B cell (primary cell): Measurements from ENCODE around the gene RAX2. TPM values are rescaled to one million over a fixed set of nuclear protein-coding genes. Genes with fewer than 3 reads are reported as not detected.

Source experiments
- ATAC-seq: fragments of 200-7000 bp; cut with Tn5 transposase; one replicate; pipeline ENCODE4 v1.10.0; 2021; ENCODE audit warnings: low read depth, mild to moderate bottlenecking, moderate number of reproducible peaks, moderate library complexity
- CTCF ChIA-PET: fragments of 350-600 bp; sonication (Branson Sonifier 250); formaldehyde crosslinking; loops from one replicate; lab custom pipeline; 2021; ENCODE audit warnings: antibody characterized with exemption, inconsistent platforms; lab: Charles Lee
- POLR2A ChIA-PET: fragments of 350-600 bp; sonication (Branson Sonifier 250); formaldehyde crosslinking; loops from one replicate; lab custom pipeline; 2021; ENCODE audit warnings: antibody characterized with exemption; lab: Charles Lee
- DNase-seq: peaks from one replicate; pipeline ENCODE4 v3.0.0; 2013
- H2AFZ ChIP-seq: 2 replicates; pipeline ENCODE4 v1.6.1; 2012; ENCODE audit warnings: mild to moderate bottlenecking, low read depth, low read length; ENCODE audit not compliant: insufficient read depth, poor library complexity, severe bottlenecking
- H3K27ac ChIP-seq, 2 donors: 1 replicate in 1 of 2; 2 replicates in 1 of 2; pipeline ENCODE4 v1.5.1; 2012 to 2013; ENCODE audit warnings: low read length in 2 of 2, mild to moderate bottlenecking in 2 of 2, moderate library complexity in 1 of 2
- H3K27me3 ChIP-seq, 4 experiments: fragments of 200-600 bp in 1 of 4; sonication (generic) in 1 of 4; replicated peaks in 1 of 4; 1 replicate in 2 of 4; 2 replicates in 2 of 4; pipeline versions ENCODE4 v1.6.1 to v1.7.0; 2013 to 2016; ENCODE audit warnings: low read length in 3 of 4, mild to moderate bottlenecking in 2 of 4, mixed read lengths in 1 of 4, moderate library complexity in 1 of 4; ENCODE audit not compliant: insufficient read depth in 4 of 4, control insufficient read depth in 3 of 4; ENCODE audit errors: control extremely low read depth in 1 of 4
- H3K36me3 ChIP-seq, 2 experiments: replicated peaks in 1 of 2; 1 replicate in 1 of 2; 2 replicates in 1 of 2; pipeline versions ENCODE4 v1.6.1 to v1.7.1; 2013; ENCODE audit warnings: low read length in 1 of 2; ENCODE audit not compliant: insufficient read depth in 2 of 2, control insufficient read depth in 1 of 2; ENCODE audit errors: control extremely low read depth in 1 of 2, extremely low read depth in 1 of 2
- H3K4me1 ChIP-seq, 2 donors: fragments of 200-600 bp in 1 of 2; sonication (generic) in 1 of 2; 1 replicate in 1 of 2; 2 replicates in 1 of 2; pipeline versions ENCODE4 v1.5.1 to v1.6.1; 2013 to 2017; ENCODE audit warnings: low read length in 2 of 2; ENCODE audit not compliant: control insufficient read depth in 2 of 2, insufficient read depth in 2 of 2
- H3K4me2 ChIP-seq: replicated peaks from 2 replicates; pipeline ENCODE3; 2012; ENCODE audit warnings: mild to moderate bottlenecking, low read depth, low read length; ENCODE audit not compliant: poor library complexity, severe bottlenecking
- H3K4me3 ChIP-seq, 5 experiments: fragments of 200-600 bp in 1 of 5; sonication (generic) in 1 of 5; 1 replicate in 3 of 5; 2 replicates in 2 of 5; pipeline versions ENCODE4 v1.5.1 to v1.7.0; 2011 to 2016; ENCODE audit warnings: low read length in 4 of 5, mild to moderate bottlenecking in 4 of 5, low read depth in 2 of 5, control low read depth in 1 of 5, moderate library complexity in 1 of 5; ENCODE audit not compliant: insufficient read depth in 1 of 5; ENCODE audit errors: control extremely low read depth in 1 of 5, extremely low read depth in 1 of 5
- H3K79me2 ChIP-seq: fragments of 200-600 bp; sonication (generic); one replicate; pipeline ENCODE4 v1.6.0; 2016; ENCODE audit warnings: low read length; ENCODE audit not compliant: control insufficient read depth, insufficient read depth
- H3K9ac ChIP-seq: fragments of 200-600 bp; sonication (generic); 2 replicates; pipeline ENCODE4 v1.6.1; 2017; ENCODE audit warnings: mild to moderate bottlenecking, low read length, moderate library complexity
- H3K9me3 ChIP-seq, 3 donors: one replicate each; pipeline versions ENCODE4 v1.6.1 to v1.7.1; 2013; ENCODE audit warnings: low read length in 2 of 3; ENCODE audit not compliant: control insufficient read depth in 2 of 3, insufficient read depth in 1 of 3; ENCODE audit errors: control extremely low read depth in 1 of 3
- H4K20me1 ChIP-seq: 2 replicates; pipeline ENCODE4 v1.6.0; 2012; ENCODE audit warnings: mild to moderate bottlenecking, low read length; ENCODE audit not compliant: insufficient read depth, control insufficient read depth, poor library complexity, severe bottlenecking
- H3K27ac Mint-ChIP-seq: one replicate; pipeline ENCODE4 v1.8.0; 2021; ENCODE audit warnings: mixed read lengths
- H3K27me3 Mint-ChIP-seq: one replicate; pipeline ENCODE4 v1.8.0; 2021; ENCODE audit warnings: mixed read lengths
- H3K4me1 Mint-ChIP-seq: one replicate; pipeline ENCODE4 v1.8.0; 2021; ENCODE audit warnings: mixed read lengths
- H3K4me3 Mint-ChIP-seq: one replicate; pipeline ENCODE4 v1.8.0; 2021; ENCODE audit warnings: mixed read lengths
- H3K9me3 Mint-ChIP-seq: one replicate; pipeline ENCODE4 v1.8.0; 2022; ENCODE audit warnings: mixed read lengths; ENCODE audit not compliant: insufficient read depth
- EZH2 ChIP-seq: IDR thresholded peaks from 2 replicates; pipeline ENCODE4 v1.6.1; 2012; ENCODE audit warnings: borderline replicate concordance, low read depth, mild to moderate bottlenecking, moderate library complexity, low read length; ENCODE audit not compliant: insufficient read depth, poor library complexity, severe bottlenecking
- WGBS: methylation state at CpG from one replicate; pipeline ENCODE4 v1.1.5; 2013; ENCODE audit warnings: missing lambda C conversion rate; ENCODE audit not compliant: insufficient coverage; 5-methylcytosine and 5-hydroxymethylcytosine counted together
- intact Hi-C: fragments of 100-400 bp; cut with micrococcal nuclease; formaldehyde crosslinking; loops from one replicate; pipeline ENCODE4 v1.10.0; 2022
- polyA plus RNA-seq: library from polyadenylated mRNA; depleted of rRNA; stranded (reverse); fragments of >200 nt; gene quantifications from 2 replicates; pipeline ENCODE4 v1.2.3, GENCODE V29; 2012
- total RNA-seq, 2 donors: library from RNA; stranded (reverse); fragments of 120-200 nt in 1 of 2; gene quantifications; 1 replicate in 1 of 2; 2 replicates in 1 of 2; pipeline versions ENCODE4 v1.2.3 to v1.2.4, GENCODE V29; 2013 to 2022
- TF ChIP-seq, protein P1 (sequence below): fragments of 200-600 bp; IDR thresholded peaks from one replicate; pipeline ENCODE4 v1.8.0; 2022; ENCODE audit warnings: antibody characterized with exemption, mild to moderate bottlenecking

RAX2 gene
- total and polyA plus RNA-seq, 2 donors (not counting 1 experiment from before 2014, with no cell fraction given), result not detected

DNA sequence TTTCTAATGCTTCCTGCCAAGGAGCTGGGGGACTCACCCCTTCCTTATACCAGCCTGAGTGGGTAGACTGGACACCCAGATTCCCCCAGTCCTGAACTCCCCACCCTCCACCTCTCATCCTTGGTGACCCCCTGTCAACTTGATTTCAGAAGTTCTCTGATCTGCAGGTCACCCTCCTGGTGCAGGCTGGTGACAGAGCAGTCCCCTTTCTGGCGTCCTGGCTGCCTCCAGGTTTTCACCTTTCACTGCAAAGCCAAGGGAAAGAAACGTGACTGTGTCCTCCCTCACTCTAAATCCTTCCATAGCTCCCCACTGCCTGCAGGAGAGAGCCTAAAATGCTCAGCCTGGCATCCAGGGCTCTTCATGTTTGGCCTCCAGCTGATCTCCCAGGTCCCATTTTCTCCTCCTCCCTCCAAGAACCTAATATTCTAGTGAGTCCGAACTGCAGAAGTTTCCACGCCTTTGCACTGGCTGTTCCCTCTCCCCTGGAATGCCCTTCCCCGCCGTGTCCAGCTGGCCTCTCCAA lies 18.2 kb upstream of the RAX2 start:
- POLR2A ChIA-PET, result no interaction called here
- DNase-seq, result no peak
- Histone ChIP-seq H3K79me2 (no peaks in the 10 kb centered on the region), H3K9ac (no peak overlapping the region), H2AFZ (no peak overlapping the region), H3K4me3 (no peak overlapping the region), H3K27ac (no peak overlapping the region), H3K4me2 (no peak overlapping the region), H3K4me1 (peaks cover 3 to 4% of the 10 kb centered on the region in 2 donors), H3K9me3 (peaks cover 0 to 17% (median 6%) of the 10 kb centered on the region in 3 donors), H4K20me1 (no peaks in the 10 kb centered on the region), H3K36me3 (no peaks in the 10 kb centered on the region), H3K27me3 (peaks cover 0 to 3% (median 0%) of the 10 kb centered on the region in 4 experiments)
- WGBS, result 86% methylated on average over 6 of the region's 6 CpGs
- no peaks in the 10 kb centered on the region for H3K9me3 Mint-ChIP-seq
- H3K27me3 Mint-ChIP-seq, result peaks cover 3% of the 10 kb centered on the region
- H3K27ac Mint-ChIP-seq, result no peak overlapping the region
- CTCF ChIA-PET, result interaction anchor here (0.7 to 1.5 kb wide), 3 partner anchors 28 to 1607 kb away, joined by 3 to 4 read pairs (median 3); no protein-coding TSS in a partner anchor
- intact Hi-C loops, result no loop called here
- ATAC-seq, result no peak
- H3K4me1 Mint-ChIP-seq, result peaks cover 11% of the 10 kb centered on the region
- no peak overlapping the region for H3K4me3 Mint-ChIP-seq
- TF ChIP-seq, protein P1, sequence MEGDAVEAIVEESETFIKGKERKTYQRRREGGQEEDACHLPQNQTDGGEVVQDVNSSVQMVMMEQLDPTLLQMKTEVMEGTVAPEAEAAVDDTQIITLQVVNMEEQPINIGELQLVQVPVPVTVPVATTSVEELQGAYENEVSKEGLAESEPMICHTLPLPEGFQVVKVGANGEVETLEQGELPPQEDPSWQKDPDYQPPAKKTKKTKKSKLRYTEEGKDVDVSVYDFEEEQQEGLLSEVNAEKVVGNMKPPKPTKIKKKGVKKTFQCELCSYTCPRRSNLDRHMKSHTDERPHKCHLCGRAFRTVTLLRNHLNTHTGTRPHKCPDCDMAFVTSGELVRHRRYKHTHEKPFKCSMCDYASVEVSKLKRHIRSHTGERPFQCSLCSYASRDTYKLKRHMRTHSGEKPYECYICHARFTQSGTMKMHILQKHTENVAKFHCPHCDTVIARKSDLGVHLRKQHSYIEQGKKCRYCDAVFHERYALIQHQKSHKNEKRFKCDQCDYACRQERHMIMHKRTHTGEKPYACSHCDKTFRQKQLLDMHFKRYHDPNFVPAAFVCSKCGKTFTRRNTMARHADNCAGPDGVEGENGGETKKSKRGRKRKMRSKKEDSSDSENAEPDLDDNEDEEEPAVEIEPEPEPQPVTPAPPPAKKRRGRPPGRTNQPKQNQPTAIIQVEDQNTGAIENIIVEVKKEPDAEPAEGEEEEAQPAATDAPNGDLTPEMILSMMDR, result no peak
- TF ChIP-seq EZH2, result no peak

DNA sequence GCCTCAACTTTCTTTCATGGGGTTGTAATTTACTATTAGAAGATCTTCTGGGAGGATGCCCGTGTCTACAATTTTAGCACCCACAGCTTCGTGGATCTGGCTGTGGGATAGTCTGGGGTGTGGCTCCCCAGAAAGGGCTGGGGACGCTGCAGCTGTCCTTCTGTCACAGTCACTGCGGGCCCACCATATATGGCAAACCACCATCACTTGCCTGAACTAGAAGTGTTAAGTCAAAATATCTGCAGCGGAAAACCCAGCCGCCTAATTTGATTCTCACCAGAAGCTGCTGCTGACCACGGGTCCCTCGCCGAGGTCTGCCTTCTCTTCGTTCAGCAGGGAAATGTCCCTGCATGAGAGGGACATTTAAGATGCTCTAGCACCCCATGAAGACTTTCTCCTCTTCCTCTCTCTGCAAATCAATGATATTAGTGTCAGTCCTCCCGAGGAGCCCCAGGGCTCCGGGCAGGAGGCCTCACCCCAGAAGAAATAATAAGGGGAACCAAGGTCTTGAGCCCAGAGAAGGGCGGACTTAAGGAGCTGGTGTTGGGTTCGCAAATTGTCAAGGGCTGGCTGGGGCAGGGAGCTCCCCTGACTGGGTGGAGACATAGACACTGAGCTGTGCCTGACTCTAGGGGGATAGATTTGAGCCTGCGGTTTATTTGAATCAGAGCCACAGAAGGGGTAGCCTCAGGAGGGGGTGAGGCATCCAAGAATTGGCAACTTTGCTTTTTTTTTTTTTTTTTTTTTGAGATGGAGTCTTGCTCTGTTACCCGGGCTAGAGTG lies 17.2 kb upstream of the RAX2 start:
- DNase-seq (no peak), ATAC-seq (no peak)
- no peak overlapping the region for H3K27ac ChIP-seq
- H4K20me1 ChIP-seq, result no peaks in the 10 kb centered on the region
- Mint-ChIP-seq H3K4me1 (peaks cover 17% of the 10 kb centered on the region), H3K9me3 (no peaks in the 10 kb centered on the region), H3K27ac (no peak overlapping the region), H3K4me3 (no peak overlapping the region), H3K27me3 (peaks cover 3% of the 10 kb centered on the region)
- peaks cover 11 to 13% of the 10 kb centered on the region in 2 donors for H3K4me1 ChIP-seq
- H3K36me3 ChIP-seq, result no peaks in the 10 kb centered on the region
- no peaks in the 10 kb centered on the region for H3K79me2 ChIP-seq
- H3K9me3 ChIP-seq, result peaks cover 0 to 17% (median 6%) of the 10 kb centered on the region in 3 donors
- no peak overlapping the region for H2AFZ ChIP-seq
- TF ChIP-seq EZH2, result no peak
- TF ChIP-seq, protein P1, result no peak
- no peak overlapping the region for H3K9ac ChIP-seq
- POLR2A ChIA-PET, result no interaction called here
- intact Hi-C loops, result no loop called here
- H3K4me3 ChIP-seq, result no peak overlapping the region
- H3K4me2 ChIP-seq, result no peak overlapping the region
- peaks cover 0 to 4% (median 0%) of the 10 kb centered on the region in 4 experiments for H3K27me3 ChIP-seq
- WGBS, result 56% methylated on average over 11 of the region's 16 CpGs
- CTCF ChIA-PET, result interaction anchor here (0.7 to 1.5 kb wide), 2 partner anchors 33 to 1608 kb away, joined by 3 to 4 read pairs; no protein-coding TSS in a partner anchor
